Activated CD4-positive, alpha-beta T cell treated with anti-CD3 and anti-CD28 coated beads, Interleukin-2, amount 10 ng/mL, durations not matched to agents 7 days and 5 days (primary cell): ENCODE results near the gene GCK. TPM values are rescaled to one million over a fixed set of nuclear protein-coding genes. Genes with fewer than 3 reads are reported as not detected.

Source experiments
- CTCF ChIA-PET: fragments of 350-600 bp; sonication (Branson Sonifier 250); formaldehyde crosslinking; loops from one replicate; lab custom pipeline; 2021; ENCODE audit warnings: antibody characterized with exemption; lab: Charles Lee
- POLR2A ChIA-PET: fragments of 350-600 bp; sonication (Branson Sonifier 250); formaldehyde crosslinking; loops from one replicate; lab custom pipeline; 2021; ENCODE audit warnings: antibody characterized with exemption; lab: Charles Lee
- DNase-seq: peaks from one replicate; pipeline ENCODE4 v3.0.0-alpha.2; 2020
- H3K27ac Mint-ChIP-seq: one replicate; pipeline ENCODE4 v1.8.0; 2021; ENCODE audit warnings: mild to moderate bottlenecking, moderate library complexity, mixed read lengths
- H3K27me3 Mint-ChIP-seq: one replicate; pipeline ENCODE4 v1.8.0; 2021; ENCODE audit warnings: mixed read lengths
- H3K36me3 Mint-ChIP-seq: one replicate; pipeline ENCODE4 v1.8.0; 2021; ENCODE audit warnings: low read depth, mixed read lengths
- H3K4me1 Mint-ChIP-seq: one replicate; pipeline ENCODE4 v1.8.0; 2021; ENCODE audit warnings: mixed read lengths
- H3K4me3 Mint-ChIP-seq: one replicate; pipeline ENCODE4 v1.8.0; 2021; ENCODE audit warnings: mild to moderate bottlenecking, moderate library complexity, mixed read lengths
- H3K9me3 Mint-ChIP-seq: one replicate; pipeline ENCODE4 v1.8.0; 2021; ENCODE audit warnings: mixed read lengths
- total RNA-seq, 2 experiments: library from RNA; stranded (reverse); gene quantifications; one replicate each; pipeline ENCODE4 v1.2.3, GENCODE V29; 2021

Gene GCK
- total RNA-seq, 2 experiments from 2014 or later, result not detected

GRCh38 chr7:44220046-44220357 is 30.8 kb upstream of the GCK start:
- Mint-ChIP-seq H3K4me1 (no peaks in the 10 kb centered on the region), H3K36me3 (no peaks in the 10 kb centered on the region), H3K4me3 (no peak overlapping the region), H3K27me3 (no peaks in the 10 kb centered on the region), H3K9me3 (no peaks in the 10 kb centered on the region), H3K27ac (no peak overlapping the region)
- no peak for DNase-seq
- POLR2A ChIA-PET, result no interaction called here
- CTCF ChIA-PET, result no interaction called here

- no peak for DNase-seq
- H3K27me3 Mint-ChIP-seq, result no peaks in the 10 kb centered on the region
Measured at GRCh38 chr7:44219371-44220045, 30.3 kb upstream of the GCK start.

GRCh38 chr7:44218418-44219201 is 29.4 kb upstream of the GCK start:
- H3K4me3 Mint-ChIP-seq, result no peak overlapping the region
- CTCF ChIA-PET, result interaction anchor here (0.6 to 1.6 kb wide), 2 partner anchors 22 to 347 kb away, joined by 3 to 5 read pairs; no protein-coding TSS in a partner anchor
- H3K27me3 Mint-ChIP-seq, result no peaks in the 10 kb centered on the region
- no peak for DNase-seq
- H3K9me3 Mint-ChIP-seq, result no peaks in the 10 kb centered on the region
- H3K27ac Mint-ChIP-seq, result no peak overlapping the region
- H3K36me3 Mint-ChIP-seq, result peaks cover 5% of the 10 kb centered on the region
- POLR2A ChIA-PET, result no interaction called here
- H3K4me1 Mint-ChIP-seq, result no peaks in the 10 kb centered on the region

More at GRCh38 chr7:44219371-44220045, 30.3 kb upstream of the GCK start:
- Mint-ChIP-seq H3K4me1 (no peaks in the 10 kb centered on the region), H3K36me3 (peaks cover under 1% of the 10 kb centered on the region), H3K4me3 (no peak overlapping the region), H3K27ac (no peak overlapping the region), H3K9me3 (no peaks in the 10 kb centered on the region)
- POLR2A ChIA-PET, result no interaction called here
- CTCF ChIA-PET, result interaction anchor here (0.6 to 1.6 kb wide), 2 partner anchors 21 to 346 kb away, joined by 3 to 5 read pairs; no protein-coding TSS in a partner anchor

- Mint-ChIP-seq H3K4me1 (no peaks in the 10 kb centered on the region), H3K27ac (no peak overlapping the region), H3K9me3 (no peaks in the 10 kb centered on the region), H3K27me3 (no peaks in the 10 kb centered on the region), H3K4me3 (no peak overlapping the region), H3K36me3 (peaks cover 5% of the 10 kb centered on the region)
- no peak for DNase-seq
- CTCF ChIA-PET, result interaction anchor here (1.6 kb wide), 1 partner anchor 23 kb away, joined by 5 read pairs; no protein-coding TSS in a partner anchor
- POLR2A ChIA-PET, result no interaction called here
Measured at GRCh38 chr7:44217852-44218402, 28.7 kb upstream of the GCK start.

GRCh38 chr7:44217223-44217714 is 28.0 kb upstream of the GCK start:
- Mint-ChIP-seq H3K27me3 (no peaks in the 10 kb centered on the region), H3K9me3 (no peaks in the 10 kb centered on the region), H3K36me3 (peaks cover 11% of the 10 kb centered on the region), H3K27ac (no peak overlapping the region), H3K4me1 (no peaks in the 10 kb centered on the region), H3K4me3 (no peak overlapping the region)
- ChIA-PET POLR2A (no interaction called here), CTCF (no interaction called here)
- no peak for DNase-seq

- CTCF ChIA-PET, result no interaction called here
Measured at GRCh38 chr7:44216521-44217222, 27.4 kb upstream of the GCK start.

GRCh38 chr7:44216019-44216418 is 26.8 kb upstream of the GCK start:
- peaks cover 2% of the 10 kb centered on the region for H3K4me1 Mint-ChIP-seq
- H3K27ac Mint-ChIP-seq, result no peak overlapping the region
- POLR2A ChIA-PET, result no interaction called here
- H3K27me3 Mint-ChIP-seq, result no peaks in the 10 kb centered on the region
- H3K36me3 Mint-ChIP-seq, result peaks cover 17% of the 10 kb centered on the region
- DNase-seq, result no peak
- no peaks in the 10 kb centered on the region for H3K9me3 Mint-ChIP-seq
- CTCF ChIA-PET, result interaction anchor here (0.5 kb wide), 1 partner anchor 117 kb away, joined by 5 read pairs; no protein-coding TSS in a partner anchor
- no peak overlapping the region for H3K4me3 Mint-ChIP-seq

More at GRCh38 chr7:44216521-44217222, 27.4 kb upstream of the GCK start:
- Mint-ChIP-seq H3K36me3 (peaks cover 14% of the 10 kb centered on the region), H3K4me1 (no peaks in the 10 kb centered on the region), H3K27me3 (no peaks in the 10 kb centered on the region), H3K9me3 (no peaks in the 10 kb centered on the region), H3K4me3 (no peak overlapping the region), H3K27ac (no peak overlapping the region)
- POLR2A ChIA-PET, result no interaction called here
- DNase-seq, result no peak

GRCh38 chr7:44215531-44215930 is 26.3 kb upstream of the GCK start:
- no peaks in the 10 kb centered on the region for H3K9me3 Mint-ChIP-seq
- no peak for DNase-seq
- no peak overlapping the region for H3K4me3 Mint-ChIP-seq
- H3K36me3 Mint-ChIP-seq, result peaks cover 17% of the 10 kb centered on the region
- CTCF ChIA-PET, result interaction anchor here (0.5 kb wide), 1 partner anchor 118 kb away, joined by 5 read pairs; no protein-coding TSS in a partner anchor
- no peaks in the 10 kb centered on the region for H3K27me3 Mint-ChIP-seq
- H3K27ac Mint-ChIP-seq, result no peak overlapping the region
- POLR2A ChIA-PET, result no interaction called here
- peaks cover 2% of the 10 kb centered on the region for H3K4me1 Mint-ChIP-seq

- DNase-seq, result no peak
- POLR2A ChIA-PET, result no interaction called here
- Mint-ChIP-seq H3K27ac (no peak overlapping the region), H3K9me3 (no peaks in the 10 kb centered on the region), H3K4me1 (peaks cover 2% of the 10 kb centered on the region), H3K4me3 (no peak overlapping the region), H3K36me3 (peaks cover 28% of the 10 kb centered on the region), H3K27me3 (no peaks in the 10 kb centered on the region)
- CTCF ChIA-PET, result interaction anchor here (0.6 to 0.9 kb wide), 2 partner anchors 13 to 641 kb away, joined by 3 read pairs; partner anchors contain the start of gene YKT6
Measured at GRCh38 chr7:44213877-44214388, 24.7 kb upstream of the GCK start.

GRCh38 chr7:44213206-44213876 is 24.1 kb upstream of the GCK start:
- no peak overlapping the region for H3K4me3 Mint-ChIP-seq
- no peak for DNase-seq
- H3K27me3 Mint-ChIP-seq, result no peaks in the 10 kb centered on the region
- H3K9me3 Mint-ChIP-seq, result no peaks in the 10 kb centered on the region
- POLR2A ChIA-PET, result no interaction called here
- CTCF ChIA-PET, result interaction anchor here (0.6 to 1.6 kb wide), 3 partner anchors 12 to 146 kb away, joined by 3 read pairs; partner anchors contain the start of gene YKT6
- H3K27ac Mint-ChIP-seq, result no peak overlapping the region
- peaks cover 2% of the 10 kb centered on the region for H3K4me1 Mint-ChIP-seq
- peaks cover 33% of the 10 kb centered on the region for H3K36me3 Mint-ChIP-seq

GRCh38 chr7:44212581-44213184 is 23.4 kb upstream of the GCK start:
- ChIA-PET CTCF (interaction anchor here (0.6 to 1.6 kb wide), 3 partner anchors 12 to 146 kb away, joined by 3 to 5 read pairs (median 3); partner anchors contain the start of gene YKT6), POLR2A (no interaction called here)
- no peaks in the 10 kb centered on the region for H3K9me3 Mint-ChIP-seq
- H3K4me3 Mint-ChIP-seq, result no peak overlapping the region
- peaks cover 2% of the 10 kb centered on the region for H3K4me1 Mint-ChIP-seq
- no peaks in the 10 kb centered on the region for H3K27me3 Mint-ChIP-seq
- H3K27ac Mint-ChIP-seq, result no peak overlapping the region
- H3K36me3 Mint-ChIP-seq, result peaks cover 37% of the 10 kb centered on the region
- DNase-seq, result no peak
